ENCODE data around the gene PEDS1. TPM values are rescaled to one million over a fixed set of nuclear protein-coding genes. Genes with fewer than 3 reads are reported as not detected.

The PEDS1 gene
- total and polyA plus RNA-seq, 2 of the 13 experiments (the other 11 are each of a cell fraction or from before 2014, with no cell fraction given), result 30.5 to 93.9 TPM

DNA sequence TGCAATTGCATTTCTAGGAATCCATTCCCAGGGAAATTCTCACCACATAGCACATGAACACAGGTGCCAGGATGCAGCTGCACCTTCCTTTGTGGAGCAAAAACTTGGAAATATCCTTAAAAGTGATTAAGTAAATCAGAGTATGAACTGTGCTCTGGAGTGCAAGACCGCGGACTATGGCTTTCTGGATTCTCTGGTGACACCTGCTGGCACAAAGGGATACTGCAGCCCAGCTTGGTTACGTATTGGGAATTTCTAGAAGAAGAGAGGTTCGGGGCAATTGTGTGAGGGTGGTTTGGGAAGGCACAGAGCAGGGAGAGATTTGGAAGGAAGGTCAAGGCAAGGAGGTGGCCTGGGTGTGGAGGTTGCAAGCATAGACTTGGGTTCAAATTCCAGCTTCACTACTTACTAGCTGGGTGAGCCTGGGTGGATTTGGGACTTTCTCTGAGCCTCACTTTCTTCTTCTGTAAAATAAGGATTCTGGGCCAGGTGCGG lies 15.9 kb upstream of the PEDS1 start:
- intact Hi-C loops (cut with micrococcal nuclease; ENCODE audit: unreplicated experiment), result loop anchor here (1.0 to 2.0 kb wide), 3 partner anchors 17 to 191 kb away; partner anchors contain the start of gene PEDS1
- peaks cover 27% of the 10 kb centered on the region for H3K79me2 ChIP-seq (ENCODE audit: insufficient read depth, low read length)
- DNase-seq (ENCODE audit: low spot score), result peak; percentile 85
- no peaks in the 10 kb centered on the region for H4K20me1 ChIP-seq (ENCODE audit: insufficient read depth, low read length)
- H3K4me2 ChIP-seq (ENCODE audit: low read depth, low read length), result no peak overlapping the region; the same call in 1 of the 2 replicates
- 32% methylated on average over 5 of the region's 5 CpGs for WGBS (ENCODE audit: low lambda C conversion rate)
- no peak overlapping the region for H3K4me3 ChIP-seq (replicated peaks in 1 of 3; ENCODE audit: insufficient read depth in 1 of 3, low read depth in 2 of 3, low read length in 3 of 3)
- ChIA-PET CTCF (ENCODE audit: low intra/inter-chr PET ratio, low total read pairs) (interaction anchor here (1.0 to 7.8 kb wide), 4 partner anchors 31 to 190 kb away, joined by 3 to 115 read pairs (median 6); no protein-coding TSS in a partner anchor), POLR2A (interaction anchor here (0.7 to 8.3 kb wide), 6 partner anchors 16 to 190 kb away, joined by 4 to 104 read pairs (median 14); partner anchors contain the start of gene PEDS1)
- H3K9me3 ChIP-seq (ENCODE audit: low read length), result no peaks in the 10 kb centered on the region
- ATAC-seq, result no peak
- H3K4me1 ChIP-seq (ENCODE audit: insufficient read depth, low read length), result peaks cover 83% of the 10 kb centered on the region
- no peak overlapping the region for H2AFZ ChIP-seq (ENCODE audit: low read length)
- FAIRE-seq, result peak; percentile 63
- no peak overlapping the region for H3K9ac ChIP-seq (ENCODE audit: insufficient read depth, low read depth, low read length)
- peak overlapping the region; percentile 4 for H3K27ac ChIP-seq (ENCODE audit: extremely low read length, insufficient read depth, low read length)
- H3K27me3 ChIP-seq (ENCODE audit: control insufficient read depth in 1 of 2, insufficient read depth in 2 of 2, low read length in 2 of 2), result no peaks in the 10 kb centered on the region; a peak in 1 of 5 replicates
- in situ Hi-C loops (cut with HindIII; ENCODE audit: extremely low pct_ligation_motif_present, low pct_unique_long_range_greater_than_20kb), result loop anchor here (5.0 kb wide), 1 partner anchor 47 kb away; no protein-coding TSS in a partner anchor
- no peaks in the 10 kb centered on the region for H3K36me3 ChIP-seq (replicated peaks in 1 of 2; ENCODE audit: control insufficient read depth in 1 of 2, insufficient read depth in 2 of 2, low read length in 2 of 2)
- BruUV-seq (replicated peaks), result no TSS peak
- TF ChIP-seq PCBP2 (optimal IDR thresholded peaks at IDR 0.05; ENCODE audit: low read depth, low read length, poor library complexity, severe bottlenecking), result peak; percentile 90
- TF ChIP-seq SMC3 (IDR thresholded peaks at IDR 0.05; ENCODE audit: low read length), result peak; percentile 99
- no peak for TF ChIP-seq SIN3B (IDR thresholded peaks at IDR 0.05; ENCODE audit: low read length)
- peak; percentile 53 for TF ChIP-seq ZMYM4 (CRISPR knock-in tag; IDR thresholded peaks at IDR 0.05)
- TF ChIP-seq MAFF (IDR thresholded peaks at IDR 0.05; ENCODE audit: low read depth, low read length), result peak; percentile 24; the same call in 1 of the 2 replicates
- TF ChIP-seq FIP1L1 (IDR thresholded peaks at IDR 0.05; ENCODE audit: borderline replicate concordance, insufficient read depth, low read depth, low read length), result no peak
- TF ChIP-seq ZC3H4 (CRISPR knock-in tag; IDR thresholded peaks at IDR 0.05; ENCODE audit: borderline replicate concordance), result 0 out of 2 replicates have a peak, but pooled peaks have one; percentile 11
- TF ChIP-seq ZNF205 (CRISPR knock-in tag; IDR thresholded peaks at IDR 0.05), result peak; percentile 53; the same call in 1 of the 2 replicates
- TF ChIP-seq, protein P1, sequence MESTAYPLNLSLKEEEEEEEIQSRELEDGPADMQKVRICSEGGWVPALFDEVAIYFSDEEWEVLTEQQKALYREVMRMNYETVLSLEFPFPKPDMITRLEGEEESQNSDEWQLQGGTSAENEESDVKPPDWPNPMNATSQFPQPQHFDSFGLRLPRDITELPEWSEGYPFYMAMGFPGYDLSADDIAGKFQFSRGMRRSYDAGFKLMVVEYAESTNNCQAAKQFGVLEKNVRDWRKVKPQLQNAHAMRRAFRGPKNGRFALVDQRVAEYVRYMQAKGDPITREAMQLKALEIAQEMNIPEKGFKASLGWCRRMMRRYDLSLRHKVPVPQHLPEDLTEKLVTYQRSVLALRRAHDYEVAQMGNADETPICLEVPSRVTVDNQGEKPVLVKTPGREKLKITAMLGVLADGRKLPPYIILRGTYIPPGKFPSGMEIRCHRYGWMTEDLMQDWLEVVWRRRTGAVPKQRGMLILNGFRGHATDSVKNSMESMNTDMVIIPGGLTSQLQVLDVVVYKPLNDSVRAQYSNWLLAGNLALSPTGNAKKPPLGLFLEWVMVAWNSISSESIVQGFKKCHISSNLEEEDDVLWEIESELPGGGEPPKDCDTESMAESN (CRISPR knock-in tag; conservative IDR thresholded peaks at IDR 0.05), result peak; percentile 57; the same call in 1 of the 2 replicates
- TF ChIP-seq MXI1 (IDR thresholded peaks at IDR 0.05; ENCODE audit: borderline replicate concordance, low read depth, low read length), result peak; percentile 60; the same call in 1 of the 3 replicates
- TF ChIP-seq CBFB (CRISPR knock-in tag; IDR thresholded peaks at IDR 0.05), result no peak
- no peak for TF ChIP-seq ZNF460 (CRISPR knock-in tag; IDR thresholded peaks at IDR 0.05; ENCODE audit: borderline replicate concordance)
- TF ChIP-seq MAZ (IDR thresholded peaks at IDR 0.05; ENCODE audit: borderline replicate concordance, low read depth, low read length), result 0 out of 2 replicates have a peak, but pooled peaks have one; percentile 21
- no peak for TF ChIP-seq MAZ (CRISPR knock-in tag; IDR thresholded peaks at IDR 0.05; ENCODE audit: low read depth)
- TF ChIP-seq ZNF124 (CRISPR knock-in tag; IDR thresholded peaks at IDR 0.05), result peak; percentile 81; the same call in 1 of the 2 replicates
- TF ChIP-seq, protein P2, sequence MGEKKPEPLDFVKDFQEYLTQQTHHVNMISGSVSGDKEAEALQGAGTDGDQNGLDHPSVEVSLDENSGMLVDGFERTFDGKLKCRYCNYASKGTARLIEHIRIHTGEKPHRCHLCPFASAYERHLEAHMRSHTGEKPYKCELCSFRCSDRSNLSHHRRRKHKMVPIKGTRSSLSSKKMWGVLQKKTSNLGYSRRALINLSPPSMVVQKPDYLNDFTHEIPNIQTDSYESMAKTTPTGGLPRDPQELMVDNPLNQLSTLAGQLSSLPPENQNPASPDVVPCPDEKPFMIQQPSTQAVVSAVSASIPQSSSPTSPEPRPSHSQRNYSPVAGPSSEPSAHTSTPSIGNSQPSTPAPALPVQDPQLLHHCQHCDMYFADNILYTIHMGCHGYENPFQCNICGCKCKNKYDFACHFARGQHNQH (CRISPR knock-in tag; IDR thresholded peaks at IDR 0.05), result peak; percentile 65
- peak; percentile 82; the same call in 1 of the 2 replicates for TF ChIP-seq ZSCAN9 (CRISPR knock-in tag; IDR thresholded peaks at IDR 0.05; ENCODE audit: borderline replicate concordance)
- no peak for TF ChIP-seq RFX5 (IDR thresholded peaks at IDR 0.05; ENCODE audit: low read depth, low read length)
- peak; percentile 87 for TF ChIP-seq TEAD3 (CRISPR knock-in tag; optimal IDR thresholded peaks at IDR 0.05; ENCODE audit: borderline replicate concordance)
- no peak for TF ChIP-seq SUZ12 (IDR thresholded peaks at IDR 0.05; ENCODE audit: low read depth, low read length)
- TF ChIP-seq GATAD2A (CRISPR knock-in tag; IDR thresholded peaks at IDR 0.05), result peak; percentile 69; the same call in 1 of the 2 replicates
- TF ChIP-seq ZNF44 (CRISPR knock-in tag; IDR thresholded peaks at IDR 0.05), result peak; percentile 43; the same call in 1 of the 2 replicates
- TF ChIP-seq KAT8 (CRISPR knock-in tag; IDR thresholded peaks at IDR 0.05), result peak; percentile 38; the same call in 1 of the 2 replicates
- no peak for TF ChIP-seq ZNF572 (CRISPR knock-in tag; IDR thresholded peaks at IDR 0.05)
- TF ChIP-seq ZNF256 (CRISPR knock-in tag; conservative IDR thresholded peaks at IDR 0.05), result 0 out of 2 replicates have a peak, but pooled peaks have one; percentile 6

Measured in HepG2 (cell line).